ENCODE measurements around the gene DTD1. TPM values are rescaled to one million over a fixed set of nuclear protein-coding genes. Genes with fewer than 3 reads are reported as not detected.

DTD1 gene
- total RNA-seq, 2 experiments from 2014 or later, result 46.4 to 47.1 TPM

DNA sequence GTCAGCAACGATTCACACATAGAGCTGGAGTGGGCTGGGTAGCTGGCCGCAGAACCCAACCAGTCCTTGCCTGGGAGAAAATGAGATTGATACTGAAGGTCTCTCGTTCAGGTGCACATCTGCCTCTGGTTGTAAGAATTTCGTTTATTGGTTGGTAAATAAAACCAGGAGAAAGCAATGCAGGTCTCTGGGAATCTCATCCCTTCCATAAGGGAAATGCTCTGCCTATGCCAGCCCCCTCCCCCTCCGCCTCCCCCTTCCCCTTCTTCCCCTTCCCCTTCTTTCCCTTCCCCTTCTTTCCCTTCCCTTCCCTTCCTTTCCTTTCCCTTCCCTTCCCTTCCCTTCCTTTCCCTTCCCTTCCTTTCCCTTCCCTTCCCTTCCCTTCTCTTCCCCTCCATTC is 107.3 kb downstream of the DTD1 start:
- intact Hi-C loops (cut with micrococcal nuclease), result no loop called here
- no peaks in the 10 kb centered on the region for H3K27me3 Mint-ChIP-seq (ENCODE audit: low read depth)
- H3K4me3 Mint-ChIP-seq, result no peak overlapping the region
- no peak for DNase-seq
- H3K9me3 Mint-ChIP-seq, result no peaks in the 10 kb centered on the region
- H3K36me3 Mint-ChIP-seq (ENCODE audit: low read depth), result peaks cover 9% of the 10 kb centered on the region
- CTCF ChIA-PET, result no interaction called here
- H3K27ac Mint-ChIP-seq, result no peak overlapping the region
- H3K4me1 Mint-ChIP-seq (ENCODE audit: low read depth), result no peaks in the 10 kb centered on the region

DNA sequence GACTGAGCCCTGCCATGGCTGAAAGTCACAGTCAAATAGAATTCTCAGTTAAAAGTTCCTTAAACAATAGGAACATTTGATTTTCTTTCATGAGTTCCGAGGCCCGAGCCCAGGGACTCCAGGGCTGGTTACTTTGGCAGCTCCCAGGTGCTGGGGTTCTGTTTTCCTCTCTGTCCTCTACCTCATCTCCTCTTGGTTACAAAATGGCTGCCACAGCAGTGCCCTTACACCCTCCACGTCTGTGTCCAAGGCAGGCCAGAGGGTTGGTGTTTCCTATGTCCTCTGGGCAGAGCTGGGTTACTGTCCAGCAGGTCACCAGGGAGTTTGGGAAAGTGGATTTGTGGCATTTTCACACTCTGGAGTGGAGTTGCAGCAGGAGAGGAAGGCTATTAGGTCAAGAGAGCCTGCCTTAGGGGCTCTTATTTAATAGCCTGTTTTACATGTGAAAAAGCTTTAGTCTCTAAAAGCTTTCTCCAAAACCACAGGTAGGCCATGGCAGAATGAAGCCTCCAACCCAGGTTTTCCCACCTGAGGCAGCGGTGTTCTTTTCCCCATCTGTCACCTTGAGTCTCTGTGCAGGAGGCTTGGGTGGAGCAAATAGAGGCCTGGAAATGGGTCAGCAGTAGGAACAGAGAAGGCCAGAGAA is 111.0 kb downstream of the DTD1 start:
- Mint-ChIP-seq H3K27me3 (ENCODE audit: low read depth) (no peaks in the 10 kb centered on the region), H3K9me3 (no peaks in the 10 kb centered on the region), H3K27ac (no peak overlapping the region), H3K36me3 (ENCODE audit: low read depth) (peaks cover 7% of the 10 kb centered on the region), H3K4me1 (ENCODE audit: low read depth) (no peaks in the 10 kb centered on the region), H3K4me3 (no peak overlapping the region)
- intact Hi-C loops (cut with micrococcal nuclease), result no loop called here
- no peak for DNase-seq
- CTCF ChIA-PET, result no interaction called here

DNA sequence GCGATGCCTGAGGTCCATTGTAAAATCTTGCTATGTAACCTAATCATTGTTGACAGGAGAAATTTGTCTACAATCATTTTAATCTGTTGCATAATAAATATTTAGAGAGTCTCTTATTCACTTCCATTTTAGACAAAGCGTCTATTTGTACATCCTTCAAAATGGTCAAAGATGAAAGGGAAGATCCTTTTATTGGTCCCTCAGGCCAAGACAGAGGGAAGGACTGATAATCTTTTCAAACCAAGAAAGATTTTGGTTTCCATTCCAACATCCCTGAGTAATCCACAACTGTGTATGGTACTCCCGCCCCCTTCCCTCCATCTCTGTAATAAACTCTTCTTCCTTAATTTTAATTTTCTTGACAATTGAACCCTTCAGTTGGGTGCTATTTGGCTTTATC is 114.1 kb downstream of the DTD1 start:
- Mint-ChIP-seq H3K4me3 (no peak overlapping the region), H3K36me3 (ENCODE audit: low read depth) (peaks cover 5% of the 10 kb centered on the region), H3K9me3 (no peaks in the 10 kb centered on the region), H3K27ac (no peak overlapping the region), H3K27me3 (ENCODE audit: low read depth) (no peaks in the 10 kb centered on the region), H3K4me1 (ENCODE audit: low read depth) (peaks cover 6% of the 10 kb centered on the region)
- CTCF ChIA-PET, result no interaction called here
- no peak for DNase-seq
- intact Hi-C loops (cut with micrococcal nuclease), result no loop called here

DNA sequence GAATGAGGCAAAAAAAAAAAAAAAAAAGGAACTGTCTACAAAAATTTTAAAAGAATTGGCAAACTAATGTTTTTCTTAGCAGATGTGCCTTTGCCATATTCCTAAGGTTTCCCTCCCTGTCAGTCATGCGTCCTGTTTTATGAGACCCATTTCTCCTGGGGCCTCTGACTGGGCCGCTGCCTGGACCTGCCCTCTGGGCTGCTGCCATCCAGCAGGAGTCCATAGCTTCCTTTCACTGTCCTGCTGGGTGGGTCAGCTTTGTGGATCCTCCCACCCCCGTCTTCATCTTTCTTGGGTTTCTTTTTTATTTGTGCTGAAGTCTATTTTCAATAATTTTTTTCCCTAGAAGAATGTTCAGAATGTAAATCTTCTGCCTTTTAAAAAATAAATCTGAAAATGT is 114.9 kb downstream of the DTD1 start:
- DNase-seq, result no peak
- Mint-ChIP-seq H3K27ac (no peak overlapping the region), H3K9me3 (no peaks in the 10 kb centered on the region), H3K4me1 (ENCODE audit: low read depth) (peaks cover 6% of the 10 kb centered on the region), H3K4me3 (no peak overlapping the region), H3K36me3 (ENCODE audit: low read depth) (peaks cover 5% of the 10 kb centered on the region), H3K27me3 (ENCODE audit: low read depth) (no peaks in the 10 kb centered on the region)
- intact Hi-C loops (cut with micrococcal nuclease), result no loop called here
- CTCF ChIA-PET, result no interaction called here

DNA sequence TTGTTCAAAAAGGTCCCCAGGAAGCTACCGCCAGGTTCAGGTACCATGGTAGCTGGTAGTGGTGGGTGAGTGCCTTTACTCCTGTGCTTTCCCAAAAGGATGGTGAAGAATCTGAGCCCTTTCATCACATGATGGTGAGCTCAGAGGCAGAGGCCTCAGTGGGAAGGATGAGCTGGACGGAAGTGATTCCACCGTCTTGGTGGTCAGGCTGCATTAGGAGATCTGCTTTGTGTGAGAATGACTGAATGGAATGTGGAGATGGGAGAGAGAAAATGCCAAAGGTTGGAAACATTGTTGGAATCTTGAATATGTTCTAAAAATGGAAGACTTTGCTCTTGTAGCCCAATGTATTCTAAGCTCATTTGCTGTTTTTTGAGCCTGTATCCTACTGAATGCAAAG is 117.6 kb downstream of the DTD1 start:
- H3K27me3 Mint-ChIP-seq (ENCODE audit: low read depth), result no peaks in the 10 kb centered on the region
- DNase-seq, result no peak
- intact Hi-C loops (cut with micrococcal nuclease), result no loop called here
- no peak overlapping the region for H3K27ac Mint-ChIP-seq
- no peak overlapping the region for H3K4me3 Mint-ChIP-seq
- CTCF ChIA-PET, result interaction anchor here (1.0 kb wide), 1 partner anchor 136 kb away, joined by 3 read pairs; no protein-coding TSS in a partner anchor
- no peaks in the 10 kb centered on the region for H3K36me3 Mint-ChIP-seq (ENCODE audit: low read depth)
- no peaks in the 10 kb centered on the region for H3K9me3 Mint-ChIP-seq
- peaks cover 6% of the 10 kb centered on the region for H3K4me1 Mint-ChIP-seq (ENCODE audit: low read depth)

DNA sequence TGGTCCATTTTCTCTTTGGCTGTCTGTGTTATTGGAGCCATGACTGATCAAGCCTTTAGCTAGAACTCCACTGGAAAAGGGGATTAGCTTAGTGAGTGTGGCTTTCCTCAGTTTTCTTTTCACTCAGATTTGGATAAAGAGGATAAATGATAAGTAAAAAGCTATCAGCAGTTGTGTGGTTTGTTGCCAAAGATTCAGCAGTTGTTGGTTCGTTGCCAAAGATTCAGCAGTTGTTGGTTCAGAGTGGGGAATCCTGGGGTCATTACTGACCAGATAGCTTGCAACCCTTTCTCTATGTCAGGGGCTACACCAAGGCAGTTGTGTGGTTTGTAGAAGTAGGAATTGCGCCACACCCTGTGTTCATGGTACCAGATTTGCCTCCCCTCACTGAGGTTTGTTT is 118.1 kb downstream of the DTD1 start:
- H3K9me3 Mint-ChIP-seq, result no peaks in the 10 kb centered on the region
- CTCF ChIA-PET, result interaction anchor here (0.5 kb wide), 1 partner anchor 1493 kb away, joined by 4 read pairs; no protein-coding TSS in a partner anchor
- peaks cover 6% of the 10 kb centered on the region for H3K4me1 Mint-ChIP-seq (ENCODE audit: low read depth)
- intact Hi-C loops (cut with micrococcal nuclease), result no loop called here
- no peaks in the 10 kb centered on the region for H3K36me3 Mint-ChIP-seq (ENCODE audit: low read depth)
- no peak for DNase-seq
- H3K27ac Mint-ChIP-seq, result no peak overlapping the region
- no peak overlapping the region for H3K4me3 Mint-ChIP-seq
- no peaks in the 10 kb centered on the region for H3K27me3 Mint-ChIP-seq (ENCODE audit: low read depth)

DNA sequence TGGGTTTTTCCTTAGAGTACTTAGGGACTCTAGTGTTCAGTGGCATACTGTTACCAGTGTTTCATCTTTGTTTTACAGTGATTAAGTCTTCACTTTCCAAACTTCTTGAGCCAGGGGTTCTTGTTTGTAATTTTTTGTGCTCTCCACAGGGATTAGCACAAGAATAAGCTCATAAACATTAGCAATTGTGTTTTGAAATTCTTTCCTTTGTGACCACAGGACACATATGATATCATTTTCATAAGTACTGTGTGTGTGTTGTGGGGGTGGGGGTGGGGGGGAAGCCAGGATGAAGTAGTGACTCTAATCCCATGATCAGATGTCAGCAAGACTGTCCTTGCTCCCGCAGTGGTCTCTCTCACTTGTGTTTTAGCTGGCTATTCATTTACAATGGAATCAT is 124.3 kb downstream of the DTD1 start:
- H3K9me3 Mint-ChIP-seq, result no peaks in the 10 kb centered on the region
- intact Hi-C loops (cut with micrococcal nuclease), result no loop called here
- peaks cover 9% of the 10 kb centered on the region for H3K4me1 Mint-ChIP-seq (ENCODE audit: low read depth)
- no peak for DNase-seq
- no peaks in the 10 kb centered on the region for H3K27me3 Mint-ChIP-seq (ENCODE audit: low read depth)
- H3K27ac Mint-ChIP-seq, result no peak overlapping the region
- no peak overlapping the region for H3K4me3 Mint-ChIP-seq
- H3K36me3 Mint-ChIP-seq (ENCODE audit: low read depth), result peaks cover 6% of the 10 kb centered on the region
- CTCF ChIA-PET, result no interaction called here

DNA sequence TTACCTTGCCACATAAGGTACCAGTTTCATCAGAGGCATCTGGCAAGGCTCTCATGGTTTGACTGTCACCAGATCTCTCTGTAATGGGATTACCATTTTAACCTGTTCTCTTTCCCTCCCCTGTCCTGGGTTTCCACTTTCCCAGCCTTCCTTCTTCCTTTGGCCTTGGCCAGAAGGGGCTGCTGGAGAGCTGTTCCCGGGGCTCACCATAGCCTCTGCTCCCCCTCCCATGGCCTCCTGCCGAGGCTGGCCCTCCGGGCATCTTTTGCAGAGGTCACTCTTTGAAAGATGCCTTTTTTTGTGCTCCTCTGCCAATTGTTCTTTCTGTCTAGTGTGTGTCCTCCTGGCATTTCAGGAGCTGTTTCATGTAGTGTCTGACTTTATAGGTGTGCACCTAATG is 125.0 kb downstream of the DTD1 start:
- no peak overlapping the region for H3K4me3 Mint-ChIP-seq

DNA sequence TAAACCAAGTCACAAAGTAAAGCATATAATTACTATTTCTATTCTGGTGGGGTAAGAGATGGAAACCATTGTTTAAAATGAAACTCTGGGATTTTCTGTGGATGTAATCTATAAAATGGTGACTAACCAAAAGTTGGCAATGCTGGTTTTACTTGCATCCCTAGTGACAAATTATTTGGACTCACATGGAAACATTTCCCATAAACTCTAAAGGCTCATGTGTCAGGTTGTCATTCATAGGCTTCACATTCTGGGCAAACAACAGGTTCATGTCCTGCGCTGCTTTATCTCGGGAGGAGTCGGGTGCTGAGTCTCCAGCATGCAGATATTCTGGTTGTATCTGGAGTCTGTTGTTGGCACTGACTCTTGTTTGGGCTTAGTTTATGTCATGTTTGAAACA is 127.7 kb downstream of the DTD1 start:
- peaks cover 9% of the 10 kb centered on the region for H3K36me3 Mint-ChIP-seq (ENCODE audit: low read depth)
- intact Hi-C loops (cut with micrococcal nuclease), result no loop called here
- no peaks in the 10 kb centered on the region for H3K9me3 Mint-ChIP-seq
- DNase-seq, result no peak
- H3K27me3 Mint-ChIP-seq (ENCODE audit: low read depth), result no peaks in the 10 kb centered on the region
- CTCF ChIA-PET, result no interaction called here
- H3K4me3 Mint-ChIP-seq, result no peak overlapping the region
- peaks cover 9% of the 10 kb centered on the region for H3K4me1 Mint-ChIP-seq (ENCODE audit: low read depth)
- no peak overlapping the region for H3K27ac Mint-ChIP-seq

More for the DNA sequence above, 125.0 kb downstream of the DTD1 start:
- CTCF ChIA-PET, result no interaction called here
- Mint-ChIP-seq H3K27ac (no peak overlapping the region), H3K36me3 (ENCODE audit: low read depth) (peaks cover 6% of the 10 kb centered on the region), H3K4me1 (ENCODE audit: low read depth) (peaks cover 9% of the 10 kb centered on the region), H3K9me3 (no peaks in the 10 kb centered on the region), H3K27me3 (ENCODE audit: low read depth) (no peaks in the 10 kb centered on the region)
- intact Hi-C loops (cut with micrococcal nuclease), result no loop called here
- no peak for DNase-seq

DNA sequence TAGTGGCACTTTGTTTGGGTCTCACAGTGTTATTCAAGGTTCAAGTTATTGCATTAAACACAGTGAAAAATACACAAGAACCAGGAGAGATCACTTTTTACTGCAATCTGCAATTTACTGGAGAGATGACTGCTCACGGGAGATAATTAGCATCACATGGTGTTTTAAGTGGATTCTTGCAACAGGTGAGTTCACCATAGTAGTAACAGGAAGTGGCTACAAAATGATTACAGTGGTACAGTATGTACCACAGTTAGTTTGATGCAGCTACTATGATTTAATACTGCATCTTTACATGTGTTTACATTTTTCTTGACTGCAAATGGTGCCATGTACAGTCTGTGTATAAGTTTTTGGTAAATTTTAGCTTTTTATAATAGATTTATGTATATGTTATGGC is 129.2 kb downstream of the DTD1 start:
- Mint-ChIP-seq H3K4me3 (no peak overlapping the region), H3K4me1 (ENCODE audit: low read depth) (peaks cover 9% of the 10 kb centered on the region), H3K27ac (no peak overlapping the region), H3K9me3 (no peaks in the 10 kb centered on the region), H3K36me3 (ENCODE audit: low read depth) (peaks cover 9% of the 10 kb centered on the region), H3K27me3 (ENCODE audit: low read depth) (no peaks in the 10 kb centered on the region)
- intact Hi-C loops (cut with micrococcal nuclease), result no loop called here
- DNase-seq, result no peak
- CTCF ChIA-PET, result no interaction called here

DNA sequence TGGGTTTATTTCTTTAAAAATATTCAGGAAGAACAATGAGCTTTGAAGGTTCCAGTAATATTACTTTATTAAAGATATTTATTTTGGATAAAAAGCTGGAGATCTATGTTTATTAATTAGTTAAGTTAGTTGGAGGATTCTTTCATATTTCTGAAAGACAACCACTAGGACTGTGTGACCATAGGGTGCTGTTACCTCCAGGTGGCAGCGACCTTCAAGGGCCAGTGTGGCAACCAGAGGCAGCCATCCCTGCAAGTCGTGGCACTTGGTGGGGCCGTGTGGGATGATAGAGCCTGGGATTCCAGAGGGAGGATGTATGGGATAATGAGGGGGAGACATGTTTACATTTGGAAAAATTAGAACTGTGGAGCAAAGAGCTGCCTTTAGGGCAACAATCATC is 130.3 kb downstream of the DTD1 start:
- Mint-ChIP-seq H3K36me3 (ENCODE audit: low read depth) (peaks cover 9% of the 10 kb centered on the region), H3K9me3 (no peaks in the 10 kb centered on the region), H3K27me3 (ENCODE audit: low read depth) (no peaks in the 10 kb centered on the region), H3K4me3 (no peak overlapping the region), H3K27ac (no peak overlapping the region), H3K4me1 (ENCODE audit: low read depth) (peaks cover 9% of the 10 kb centered on the region)
- CTCF ChIA-PET, result no interaction called here
- intact Hi-C loops (cut with micrococcal nuclease), result no loop called here
- DNase-seq, result no peak

DNA sequence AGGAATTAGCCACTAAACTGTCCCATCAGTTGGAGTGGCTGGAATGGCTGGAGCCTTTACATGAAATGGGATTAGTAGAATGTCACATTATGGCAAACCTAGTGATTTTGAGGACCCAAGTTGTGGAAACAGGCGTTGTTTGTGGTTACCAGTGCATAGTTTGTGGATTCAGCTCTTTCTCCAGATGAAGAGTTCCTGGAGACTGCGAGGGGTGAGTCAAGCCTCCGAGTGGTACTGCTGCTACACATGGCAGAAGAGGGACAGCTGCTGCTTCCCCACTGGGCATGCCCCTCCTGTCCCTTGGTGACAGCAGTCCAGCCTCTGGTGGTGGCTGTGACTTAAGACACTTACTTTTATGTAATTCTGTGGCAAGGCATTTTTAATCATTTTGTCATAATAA is 131.6 kb downstream of the DTD1 start:
- no peak for DNase-seq
- H3K27me3 Mint-ChIP-seq (ENCODE audit: low read depth), result no peaks in the 10 kb centered on the region
- H3K4me1 Mint-ChIP-seq (ENCODE audit: low read depth), result peaks cover 9% of the 10 kb centered on the region
- intact Hi-C loops (cut with micrococcal nuclease), result no loop called here
- CTCF ChIA-PET, result no interaction called here
- peaks cover 3% of the 10 kb centered on the region for H3K36me3 Mint-ChIP-seq (ENCODE audit: low read depth)
- no peak overlapping the region for H3K27ac Mint-ChIP-seq
- H3K9me3 Mint-ChIP-seq, result no peaks in the 10 kb centered on the region
- H3K4me3 Mint-ChIP-seq, result no peak overlapping the region

DNA sequence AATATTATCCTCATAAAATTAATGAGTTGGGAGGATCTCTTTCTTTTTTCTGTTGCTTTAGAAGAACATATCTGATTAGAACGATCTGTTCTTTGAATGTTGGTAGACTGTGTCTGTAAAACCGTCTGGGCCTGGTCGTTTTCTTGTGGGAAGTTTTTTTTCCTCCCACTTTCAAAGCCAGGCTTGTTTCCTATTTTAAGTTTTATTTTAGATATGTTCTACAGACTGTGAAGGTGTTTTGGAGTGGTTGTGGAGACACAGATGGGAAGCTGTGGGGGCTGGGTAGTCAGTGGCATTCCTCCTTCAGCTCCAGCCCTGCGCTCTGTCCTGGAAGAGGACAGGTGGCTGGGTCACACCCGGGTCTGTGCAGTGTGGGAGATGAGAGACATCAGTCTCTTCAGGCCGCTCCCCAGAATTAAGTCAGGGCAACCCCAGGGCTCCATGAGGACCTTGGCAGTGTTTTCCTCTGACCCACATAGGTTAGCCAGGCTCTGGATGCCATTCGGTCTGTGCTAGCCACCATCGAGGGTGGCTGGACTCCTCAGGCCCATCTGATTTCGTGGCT is 133.8 kb downstream of the DTD1 start:
- Mint-ChIP-seq H3K4me3 (no peak overlapping the region), H3K27ac (no peak overlapping the region), H3K9me3 (no peaks in the 10 kb centered on the region), H3K36me3 (ENCODE audit: low read depth) (peaks cover 3% of the 10 kb centered on the region), H3K4me1 (ENCODE audit: low read depth) (peaks cover 5% of the 10 kb centered on the region), H3K27me3 (ENCODE audit: low read depth) (no peaks in the 10 kb centered on the region)
- intact Hi-C loops (cut with micrococcal nuclease), result no loop called here
- CTCF ChIA-PET, result no interaction called here
- DNase-seq, result no peak

Data from activated naive CD4-positive, alpha-beta T cell treated with anti-CD3 and anti-CD28 coated beads for 36 hours (primary cell).